ENCODE data around the gene ULBP1.
"Not testable (repeated sequence)": the region's sequence is repeated elsewhere in the genome, so short reads cannot be mapped to it uniquely, and the experiment has no call there.

ULBP1 gene

GRCh38 chr6:150005761-150006651, 42.3 kb downstream of the ULBP1 start:
- no peak for DNase-seq (ENCODE audit: low spot score)

GRCh38 chr6:150006961-150007464, 43.3 kb downstream of the ULBP1 start:
- DNase-seq (ENCODE audit: low spot score), result no peak

- no peak for DNase-seq (ENCODE audit: low spot score)
Measured at GRCh38 chr6:150008588-150008987, 44.8 kb downstream of the ULBP1 start.

- not testable (repeated sequence) for DNase-seq (ENCODE audit: low spot score)
Measured at GRCh38 chr6:150012846-150013784, 49.4 kb downstream of the ULBP1 start.

- DNase-seq (ENCODE audit: low spot score), result not testable (repeated sequence)
Measured at GRCh38 chr6:150013785-150014622, 50.3 kb downstream of the ULBP1 start.

- not testable (repeated sequence) for DNase-seq (ENCODE audit: low spot score)
Measured at GRCh38 chr6:150014623-150015280, 51.0 kb downstream of the ULBP1 start.

- not testable (repeated sequence) for DNase-seq (ENCODE audit: low spot score)
Measured at GRCh38 chr6:150015281-150016001, 51.7 kb downstream of the ULBP1 start.

- DNase-seq (ENCODE audit: low spot score), result peak; percentile 73
Measured at GRCh38 chr6:150016324-150017185, 52.8 kb downstream of the ULBP1 start.

- DNase-seq (ENCODE audit: low spot score), result not testable (repeated sequence)
Measured at GRCh38 chr6:150017186-150017521, 53.4 kb downstream of the ULBP1 start.

GRCh38 chr6:150018846-150019580, 55.3 kb downstream of the ULBP1 start:
- DNase-seq (ENCODE audit: low spot score), result no peak

- DNase-seq (ENCODE audit: low spot score), result not testable (repeated sequence)
Measured at GRCh38 chr6:150021870-150022269, 58.1 kb downstream of the ULBP1 start.

Measured in AG08395 (cell line).